PFSK-1 (cell line): Measurements from ENCODE around the gene CCDC171.

Source experiments
- FOXP2 ChIP-seq: optimal IDR thresholded peaks from 2 replicates; pipeline ENCODE3; 2011; ENCODE audit warnings: borderline replicate concordance, control low read depth, inconsistent platforms; ENCODE audit not compliant: insufficient read depth; ENCODE audit errors: extremely low read length, extremely low read depth
- POLR2AphosphoS5 ChIP-seq: IDR thresholded peaks from 2 replicates; pipeline ENCODE4 v1.6.1; 2012; ENCODE audit warnings: low read depth, mild to moderate bottlenecking, control low read depth, low read length, moderate library complexity
- TAF1 ChIP-seq: IDR thresholded peaks from 2 replicates; pipeline ENCODE4 v1.6.1; 2012; ENCODE audit warnings: low read length, control low read depth, borderline replicate concordance; ENCODE audit not compliant: insufficient read depth

GRCh38 chr9:15696979-15697378 is 144.1 kb downstream of the CCDC171 start:
- no peak for TF ChIP-seq FOXP2
- TF ChIP-seq POLR2AphosphoS5 = no peak
- no peak for TF ChIP-seq TAF1
